Choroid plexus epithelial cell (primary cell): ENCODE measurements around the gene RGS7.
"Not testable (repeated sequence)": the region's sequence is repeated elsewhere in the genome, so short reads cannot be mapped to it uniquely, and the experiment has no call there.

Experiments
- DNase-seq: peaks from one replicate; pipeline ENCODE4 v3.0.0-alpha.2; 2010; ENCODE audit warnings: low read depth
- H3K4me3 ChIP-seq: 2 replicates; pipeline ENCODE4 v1.5.1; 2011; ENCODE audit warnings: low read depth, mild to moderate bottlenecking, control low read depth, low read length, moderate library complexity
- TF ChIP-seq, protein P1 (sequence below): conservative IDR thresholded peaks from 2 replicates; pipeline ENCODE4 v1.5.1; 2011; ENCODE audit warnings: low read depth, mild to moderate bottlenecking, control low read depth, inconsistent platforms, low read length, moderate library complexity

RGS7 gene

GRCh38 chr1:241228339-241228738, 128.7 kb downstream of the RGS7 start:
- DNase-seq = no peak
- no peak overlapping the region for H3K4me3 ChIP-seq
- TF ChIP-seq, protein P1, sequence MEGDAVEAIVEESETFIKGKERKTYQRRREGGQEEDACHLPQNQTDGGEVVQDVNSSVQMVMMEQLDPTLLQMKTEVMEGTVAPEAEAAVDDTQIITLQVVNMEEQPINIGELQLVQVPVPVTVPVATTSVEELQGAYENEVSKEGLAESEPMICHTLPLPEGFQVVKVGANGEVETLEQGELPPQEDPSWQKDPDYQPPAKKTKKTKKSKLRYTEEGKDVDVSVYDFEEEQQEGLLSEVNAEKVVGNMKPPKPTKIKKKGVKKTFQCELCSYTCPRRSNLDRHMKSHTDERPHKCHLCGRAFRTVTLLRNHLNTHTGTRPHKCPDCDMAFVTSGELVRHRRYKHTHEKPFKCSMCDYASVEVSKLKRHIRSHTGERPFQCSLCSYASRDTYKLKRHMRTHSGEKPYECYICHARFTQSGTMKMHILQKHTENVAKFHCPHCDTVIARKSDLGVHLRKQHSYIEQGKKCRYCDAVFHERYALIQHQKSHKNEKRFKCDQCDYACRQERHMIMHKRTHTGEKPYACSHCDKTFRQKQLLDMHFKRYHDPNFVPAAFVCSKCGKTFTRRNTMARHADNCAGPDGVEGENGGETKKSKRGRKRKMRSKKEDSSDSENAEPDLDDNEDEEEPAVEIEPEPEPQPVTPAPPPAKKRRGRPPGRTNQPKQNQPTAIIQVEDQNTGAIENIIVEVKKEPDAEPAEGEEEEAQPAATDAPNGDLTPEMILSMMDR = no peak

DNA sequence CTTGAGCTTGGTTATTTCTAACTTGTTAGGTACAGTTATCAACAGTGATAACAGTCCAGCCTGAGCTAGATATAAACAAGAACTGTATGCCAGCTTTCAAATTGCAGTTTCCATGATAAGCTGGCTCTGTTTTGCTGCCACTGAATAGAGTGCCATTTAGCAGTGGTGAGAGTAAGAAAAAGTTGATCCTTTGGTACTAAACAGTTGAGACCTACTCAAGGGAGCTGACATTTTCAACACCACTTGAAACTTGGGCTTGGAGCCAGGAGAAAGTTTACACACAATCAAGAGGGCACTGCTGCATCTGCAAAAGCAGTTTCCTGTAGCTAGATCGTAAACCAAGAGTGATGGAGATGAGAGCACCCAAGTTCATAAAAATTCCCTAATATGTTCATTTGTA, 131.3 kb downstream of the RGS7 start:
- no peak for DNase-seq
- no peak overlapping the region for H3K4me3 ChIP-seq
- TF ChIP-seq, protein P1 = no peak

GRCh38 chr1:241224189-241224588, 132.8 kb downstream of the RGS7 start:
- H3K4me3 ChIP-seq, DNase-seq: not testable (repeated sequence)

DNA sequence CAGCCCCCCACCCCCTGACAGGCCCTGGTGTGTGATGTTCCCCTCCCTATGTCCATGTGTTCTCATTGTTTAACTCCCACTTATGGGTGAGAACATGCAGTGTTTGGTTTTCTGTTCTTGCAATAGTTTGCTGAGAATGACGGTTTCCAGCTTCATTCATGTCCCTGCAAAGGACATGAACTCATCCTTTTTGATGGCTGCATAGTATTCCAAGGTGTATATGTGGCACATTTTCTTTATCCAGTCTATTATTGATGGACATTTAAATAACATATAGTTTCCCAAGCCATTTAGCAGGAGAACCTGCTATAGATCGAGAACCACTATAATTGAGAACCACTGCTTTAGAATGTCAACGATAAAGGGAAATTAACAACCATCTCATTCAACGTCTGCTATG, 134.2 kb downstream of the RGS7 start:
- not testable (repeated sequence) for H3K4me3 ChIP-seq, DNase-seq

DNA sequence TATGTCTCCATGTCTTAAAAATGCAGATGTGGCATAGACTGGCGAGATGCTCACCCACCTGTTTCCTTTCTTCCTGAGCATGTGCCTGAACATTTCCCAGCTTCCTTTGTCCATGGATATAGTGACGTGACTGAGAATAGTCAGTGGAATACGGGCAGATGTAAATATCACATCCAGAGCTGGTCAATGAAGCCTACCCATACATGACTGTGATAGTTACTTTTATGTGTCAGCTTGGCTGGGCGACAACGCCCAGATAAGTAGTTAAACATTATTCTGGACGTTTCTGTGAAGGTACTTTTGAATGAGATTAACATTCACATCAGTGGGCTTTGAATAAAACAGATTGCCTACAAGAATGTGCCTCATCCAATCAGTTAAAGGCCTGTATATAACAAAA, 135.7 kb downstream of the RGS7 start:
- no peak overlapping the region for H3K4me3 ChIP-seq
- TF ChIP-seq, protein P1 = no peak
- no peak for DNase-seq

GRCh38 chr1:241220913-241221312, 136.1 kb downstream of the RGS7 start:
- not testable (repeated sequence) for H3K4me3 ChIP-seq, DNase-seq

DNA sequence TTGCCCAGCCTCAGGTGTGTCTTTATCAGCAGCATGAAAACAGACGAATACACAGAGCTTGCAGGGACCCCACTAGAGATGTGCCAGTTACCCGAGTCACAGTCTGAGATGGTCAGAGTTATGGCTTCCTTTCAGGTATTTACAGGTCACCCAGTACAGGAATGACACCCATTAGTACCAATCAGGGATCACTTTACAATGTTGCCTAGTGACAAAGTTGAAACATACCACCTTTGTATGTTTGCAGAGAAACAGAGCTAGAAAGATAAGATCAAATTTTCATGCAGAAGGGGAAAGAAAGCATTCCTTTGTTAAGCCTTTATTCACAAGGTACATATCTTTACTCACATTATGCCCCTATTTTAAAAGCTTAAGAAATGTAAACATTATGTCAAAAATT, 137.6 kb downstream of the RGS7 start:
- no peak for DNase-seq
- TF ChIP-seq, protein P1 = no peak
- no peak overlapping the region for H3K4me3 ChIP-seq

- TF ChIP-seq, protein P1 = no peak
- DNase-seq = no peak
- no peak overlapping the region for H3K4me3 ChIP-seq
These were observed 139.5 kb downstream of the RGS7 start for GRCh38 chr1:241217516-241217915.

- TF ChIP-seq, protein P1 = no peak
- no peak overlapping the region for H3K4me3 ChIP-seq
- no peak for DNase-seq
These were observed 141.3 kb downstream of the RGS7 start for GRCh38 chr1:241215683-241216082.
